ENCODE data around the gene CNKSR2. TPM values are rescaled to one million over a fixed set of nuclear protein-coding genes. Genes with fewer than 3 reads are reported as not detected.

Gene CNKSR2
- total and polyA plus RNA-seq, 2 of the 13 experiments (the other 11 are each of a cell fraction or from before 2014, with no cell fraction given) = not detected

DNA sequence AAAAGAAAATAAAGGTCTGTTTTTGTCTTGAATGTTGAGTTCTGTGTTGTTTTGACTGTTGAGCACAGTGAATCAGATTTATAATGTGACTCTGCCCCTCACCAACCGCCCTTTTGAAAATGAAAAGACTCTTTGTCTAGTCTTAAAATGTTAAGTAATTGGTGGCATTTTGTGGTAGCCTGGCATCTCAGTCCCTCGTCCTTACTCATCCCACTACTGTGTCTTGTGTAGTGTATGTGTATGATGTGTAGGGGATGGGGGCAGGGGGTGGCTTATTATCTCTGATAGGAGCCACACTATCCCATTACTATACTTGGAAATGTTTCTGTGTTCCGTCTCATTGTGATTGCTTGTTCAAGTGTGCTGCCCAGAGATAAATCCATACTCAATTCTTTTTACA lies 271.7 kb downstream of the CNKSR2 start:
- intact Hi-C loops (cut with micrococcal nuclease; ENCODE audit: unreplicated experiment) = no loop called here
- no peak for ATAC-seq
- no peak for TF ChIP-seq NFYC (CRISPR knock-in tag; IDR thresholded peaks at IDR 0.05)
- no peak for TF ChIP-seq RNF2 (conservative IDR thresholded peaks at IDR 0.05; ENCODE audit: low read depth)
- TF ChIP-seq SMAD3 (CRISPR knock-in tag; IDR thresholded peaks at IDR 0.05) = no peak
- TF ChIP-seq ZNF781 (CRISPR knock-in tag; IDR thresholded peaks at IDR 0.05; ENCODE audit: borderline replicate concordance, not compliant biosample characterization) = no peak
- no peak for TF ChIP-seq KDM4B (CRISPR knock-in tag; IDR thresholded peaks at IDR 0.05)
- TF ChIP-seq, protein P1, sequence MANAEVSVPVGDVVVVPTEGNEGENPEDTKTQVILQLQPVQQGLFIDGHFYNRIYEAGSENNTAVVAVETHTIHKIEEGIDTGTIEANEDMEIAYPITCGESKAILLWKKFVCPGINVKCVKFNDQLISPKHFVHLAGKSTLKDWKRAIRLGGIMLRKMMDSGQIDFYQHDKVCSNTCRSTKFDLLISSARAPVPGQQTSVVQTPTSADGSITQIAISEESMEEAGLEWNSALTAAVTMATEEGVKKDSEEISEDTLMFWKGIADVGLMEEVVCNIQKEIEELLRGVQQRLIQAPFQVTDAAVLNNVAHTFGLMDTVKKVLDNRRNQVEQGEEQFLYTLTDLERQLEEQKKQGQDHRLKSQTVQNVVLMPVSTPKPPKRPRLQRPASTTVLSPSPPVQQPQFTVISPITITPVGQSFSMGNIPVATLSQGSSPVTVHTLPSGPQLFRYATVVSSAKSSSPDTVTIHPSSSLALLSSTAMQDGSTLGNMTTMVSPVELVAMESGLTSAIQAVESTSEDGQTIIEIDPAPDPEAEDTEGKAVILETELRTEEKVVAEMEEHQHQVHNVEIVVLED (CRISPR knock-in tag; IDR thresholded peaks at IDR 0.05; ENCODE audit: borderline replicate concordance) = no peak
- TF ChIP-seq, protein P2, sequence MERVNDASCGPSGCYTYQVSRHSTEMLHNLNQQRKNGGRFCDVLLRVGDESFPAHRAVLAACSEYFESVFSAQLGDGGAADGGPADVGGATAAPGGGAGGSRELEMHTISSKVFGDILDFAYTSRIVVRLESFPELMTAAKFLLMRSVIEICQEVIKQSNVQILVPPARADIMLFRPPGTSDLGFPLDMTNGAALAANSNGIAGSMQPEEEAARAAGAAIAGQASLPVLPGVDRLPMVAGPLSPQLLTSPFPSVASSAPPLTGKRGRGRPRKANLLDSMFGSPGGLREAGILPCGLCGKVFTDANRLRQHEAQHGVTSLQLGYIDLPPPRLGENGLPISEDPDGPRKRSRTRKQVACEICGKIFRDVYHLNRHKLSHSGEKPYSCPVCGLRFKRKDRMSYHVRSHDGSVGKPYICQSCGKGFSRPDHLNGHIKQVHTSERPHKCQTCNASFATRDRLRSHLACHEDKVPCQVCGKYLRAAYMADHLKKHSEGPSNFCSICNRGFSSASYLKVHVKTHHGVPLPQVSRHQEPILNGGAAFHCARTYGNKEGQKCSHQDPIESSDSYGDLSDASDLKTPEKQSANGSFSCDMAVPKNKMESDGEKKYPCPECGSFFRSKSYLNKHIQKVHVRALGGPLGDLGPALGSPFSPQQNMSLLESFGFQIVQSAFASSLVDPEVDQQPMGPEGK (CRISPR knock-in tag; IDR thresholded peaks at IDR 0.05) = no peak
- TF ChIP-seq, protein P3, sequence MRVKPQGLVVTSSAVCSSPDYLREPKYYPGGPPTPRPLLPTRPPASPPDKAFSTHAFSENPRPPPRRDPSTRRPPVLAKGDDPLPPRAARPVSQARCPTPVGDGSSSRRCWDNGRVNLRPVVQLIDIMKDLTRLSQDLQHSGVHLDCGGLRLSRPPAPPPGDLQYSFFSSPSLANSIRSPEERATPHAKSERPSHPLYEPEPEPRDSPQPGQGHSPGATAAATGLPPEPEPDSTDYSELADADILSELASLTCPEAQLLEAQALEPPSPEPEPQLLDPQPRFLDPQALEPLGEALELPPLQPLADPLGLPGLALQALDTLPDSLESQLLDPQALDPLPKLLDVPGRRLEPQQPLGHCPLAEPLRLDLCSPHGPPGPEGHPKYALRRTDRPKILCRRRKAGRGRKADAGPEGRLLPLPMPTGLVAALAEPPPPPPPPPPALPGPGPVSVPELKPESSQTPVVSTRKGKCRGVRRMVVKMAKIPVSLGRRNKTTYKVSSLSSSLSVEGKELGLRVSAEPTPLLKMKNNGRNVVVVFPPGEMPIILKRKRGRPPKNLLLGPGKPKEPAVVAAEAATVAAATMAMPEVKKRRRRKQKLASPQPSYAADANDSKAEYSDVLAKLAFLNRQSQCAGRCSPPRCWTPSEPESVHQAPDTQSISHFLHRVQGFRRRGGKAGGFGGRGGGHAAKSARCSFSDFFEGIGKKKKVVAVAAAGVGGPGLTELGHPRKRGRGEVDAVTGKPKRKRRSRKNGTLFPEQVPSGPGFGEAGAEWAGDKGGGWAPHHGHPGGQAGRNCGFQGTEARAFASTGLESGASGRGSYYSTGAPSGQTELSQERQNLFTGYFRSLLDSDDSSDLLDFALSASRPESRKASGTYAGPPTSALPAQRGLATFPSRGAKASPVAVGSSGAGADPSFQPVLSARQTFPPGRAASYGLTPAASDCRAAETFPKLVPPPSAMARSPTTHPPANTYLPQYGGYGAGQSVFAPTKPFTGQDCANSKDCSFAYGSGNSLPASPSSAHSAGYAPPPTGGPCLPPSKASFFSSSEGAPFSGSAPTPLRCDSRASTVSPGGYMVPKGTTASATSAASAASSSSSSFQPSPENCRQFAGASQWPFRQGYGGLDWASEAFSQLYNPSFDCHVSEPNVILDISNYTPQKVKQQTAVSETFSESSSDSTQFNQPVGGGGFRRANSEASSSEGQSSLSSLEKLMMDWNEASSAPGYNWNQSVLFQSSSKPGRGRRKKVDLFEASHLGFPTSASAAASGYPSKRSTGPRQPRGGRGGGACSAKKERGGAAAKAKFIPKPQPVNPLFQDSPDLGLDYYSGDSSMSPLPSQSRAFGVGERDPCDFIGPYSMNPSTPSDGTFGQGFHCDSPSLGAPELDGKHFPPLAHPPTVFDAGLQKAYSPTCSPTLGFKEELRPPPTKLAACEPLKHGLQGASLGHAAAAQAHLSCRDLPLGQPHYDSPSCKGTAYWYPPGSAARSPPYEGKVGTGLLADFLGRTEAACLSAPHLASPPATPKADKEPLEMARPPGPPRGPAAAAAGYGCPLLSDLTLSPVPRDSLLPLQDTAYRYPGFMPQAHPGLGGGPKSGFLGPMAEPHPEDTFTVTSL (CRISPR knock-in tag; IDR thresholded peaks at IDR 0.05; ENCODE audit: borderline replicate concordance) = no peak
- TF ChIP-seq, protein P4, sequence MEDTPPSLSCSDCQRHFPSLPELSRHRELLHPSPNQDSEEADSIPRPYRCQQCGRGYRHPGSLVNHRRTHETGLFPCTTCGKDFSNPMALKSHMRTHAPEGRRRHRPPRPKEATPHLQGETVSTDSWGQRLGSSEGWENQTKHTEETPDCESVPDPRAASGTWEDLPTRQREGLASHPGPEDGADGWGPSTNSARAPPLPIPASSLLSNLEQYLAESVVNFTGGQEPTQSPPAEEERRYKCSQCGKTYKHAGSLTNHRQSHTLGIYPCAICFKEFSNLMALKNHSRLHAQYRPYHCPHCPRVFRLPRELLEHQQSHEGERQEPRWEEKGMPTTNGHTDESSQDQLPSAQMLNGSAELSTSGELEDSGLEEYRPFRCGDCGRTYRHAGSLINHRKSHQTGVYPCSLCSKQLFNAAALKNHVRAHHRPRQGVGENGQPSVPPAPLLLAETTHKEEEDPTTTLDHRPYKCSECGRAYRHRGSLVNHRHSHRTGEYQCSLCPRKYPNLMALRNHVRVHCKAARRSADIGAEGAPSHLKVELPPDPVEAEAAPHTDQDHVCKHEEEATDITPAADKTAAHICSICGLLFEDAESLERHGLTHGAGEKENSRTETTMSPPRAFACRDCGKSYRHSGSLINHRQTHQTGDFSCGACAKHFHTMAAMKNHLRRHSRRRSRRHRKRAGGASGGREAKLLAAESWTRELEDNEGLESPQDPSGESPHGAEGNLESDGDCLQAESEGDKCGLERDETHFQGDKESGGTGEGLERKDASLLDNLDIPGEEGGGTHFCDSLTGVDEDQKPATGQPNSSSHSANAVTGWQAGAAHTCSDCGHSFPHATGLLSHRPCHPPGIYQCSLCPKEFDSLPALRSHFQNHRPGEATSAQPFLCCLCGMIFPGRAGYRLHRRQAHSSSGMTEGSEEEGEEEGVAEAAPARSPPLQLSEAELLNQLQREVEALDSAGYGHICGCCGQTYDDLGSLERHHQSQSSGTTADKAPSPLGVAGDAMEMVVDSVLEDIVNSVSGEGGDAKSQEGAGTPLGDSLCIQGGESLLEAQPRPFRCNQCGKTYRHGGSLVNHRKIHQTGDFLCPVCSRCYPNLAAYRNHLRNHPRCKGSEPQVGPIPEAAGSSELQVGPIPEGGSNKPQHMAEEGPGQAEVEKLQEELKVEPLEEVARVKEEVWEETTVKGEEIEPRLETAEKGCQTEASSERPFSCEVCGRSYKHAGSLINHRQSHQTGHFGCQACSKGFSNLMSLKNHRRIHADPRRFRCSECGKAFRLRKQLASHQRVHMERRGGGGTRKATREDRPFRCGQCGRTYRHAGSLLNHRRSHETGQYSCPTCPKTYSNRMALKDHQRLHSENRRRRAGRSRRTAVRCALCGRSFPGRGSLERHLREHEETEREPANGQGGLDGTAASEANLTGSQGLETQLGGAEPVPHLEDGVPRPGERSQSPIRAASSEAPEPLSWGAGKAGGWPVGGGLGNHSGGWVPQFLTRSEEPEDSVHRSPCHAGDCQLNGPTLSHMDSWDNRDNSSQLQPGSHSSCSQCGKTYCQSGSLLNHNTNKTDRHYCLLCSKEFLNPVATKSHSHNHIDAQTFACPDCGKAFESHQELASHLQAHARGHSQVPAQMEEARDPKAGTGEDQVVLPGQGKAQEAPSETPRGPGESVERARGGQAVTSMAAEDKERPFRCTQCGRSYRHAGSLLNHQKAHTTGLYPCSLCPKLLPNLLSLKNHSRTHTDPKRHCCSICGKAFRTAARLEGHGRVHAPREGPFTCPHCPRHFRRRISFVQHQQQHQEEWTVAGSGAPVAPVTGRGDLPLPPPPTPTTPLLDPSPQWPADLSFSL (CRISPR knock-in tag; IDR thresholded peaks at IDR 0.05) = no peak

More for the DNA sequence above, 271.7 kb downstream of the CNKSR2 start:
- H2AFZ ChIP-seq (ENCODE audit: low read length) = no peak overlapping the region
- POLR2A ChIA-PET = no interaction called here
- H3K9ac ChIP-seq (ENCODE audit: insufficient read depth, low read depth, low read length) = no peak overlapping the region
- FAIRE-seq (no peak), DNase-seq (ENCODE audit: low spot score) (no peak)
- H3K79me2 ChIP-seq (ENCODE audit: insufficient read depth, low read length) = no peaks in the 10 kb centered on the region
- H4K20me1 ChIP-seq (ENCODE audit: insufficient read depth, low read length) = no peaks in the 10 kb centered on the region
- H3K4me1 ChIP-seq (ENCODE audit: insufficient read depth, low read length) = no peaks in the 10 kb centered on the region
- in situ Hi-C loops (cut with HindIII; ENCODE audit: extremely low pct_ligation_motif_present, low pct_unique_long_range_greater_than_20kb) = no loop called here
- BruUV-seq (replicated peaks) = no TSS peak
- 23% methylated on average over 3 of the region's 3 CpGs for WGBS (ENCODE audit: low lambda C conversion rate)
- H3K9me3 ChIP-seq (ENCODE audit: low read length) = no peaks in the 10 kb centered on the region
- no peak overlapping the region for H3K4me2 ChIP-seq (ENCODE audit: low read depth, low read length)
- CTCF ChIA-PET (ENCODE audit: low intra/inter-chr PET ratio, low total read pairs) = no interaction called here
- no peaks in the 10 kb centered on the region for H3K36me3 ChIP-seq (replicated peaks in 1 of 2; ENCODE audit: control insufficient read depth in 1 of 2, insufficient read depth in 2 of 2, low read length in 2 of 2)
- H3K27ac ChIP-seq (ENCODE audit: extremely low read length, insufficient read depth, low read length) = no peak overlapping the region
- H3K4me3 ChIP-seq (replicated peaks in 1 of 3; ENCODE audit: insufficient read depth in 1 of 3, low read depth in 2 of 3, low read length in 3 of 3) = no peak overlapping the region
- no peaks in the 10 kb centered on the region for H3K27me3 ChIP-seq (ENCODE audit: control insufficient read depth in 1 of 2, insufficient read depth in 2 of 2, low read length in 2 of 2)

All from HepG2 (cell line).